ENCODE data around the gene LDLRAP1.

Gene LDLRAP1

GRCh38 chr1:25610822-25611630 lies 67.6 kb downstream of the LDLRAP1 start:
- no peak for DNase-seq

GRCh38 chr1:25611843-25612242 lies 68.4 kb downstream of the LDLRAP1 start:
- DNase-seq = no peak

GRCh38 chr1:25612421-25612820 lies 69.0 kb downstream of the LDLRAP1 start:
- no peak for DNase-seq

GRCh38 chr1:25613091-25613490 lies 69.7 kb downstream of the LDLRAP1 start:
- no peak for DNase-seq

- DNase-seq = no peak
These were observed 71.2 kb downstream of the LDLRAP1 start for GRCh38 chr1:25614501-25615171.

- no peak for DNase-seq
These were observed 71.8 kb downstream of the LDLRAP1 start for GRCh38 chr1:25615172-25615541.

GRCh38 chr1:25615563-25616094 lies 72.2 kb downstream of the LDLRAP1 start:
- no peak for DNase-seq

GRCh38 chr1:25616095-25616986 lies 72.9 kb downstream of the LDLRAP1 start, which contains the start of gene MAN1C1:
MAN1C1 (plus strand) TSS chr1:25616791; CDS start chr1:25617798, 1,007 bp downstream.
- DNase-seq = peak; percentile 91

GRCh38 chr1:25616987-25617624 lies 73.7 kb downstream of the LDLRAP1 start:
- DNase-seq = no peak

- peak; percentile 40 for DNase-seq
These were observed 74.4 kb downstream of the LDLRAP1 start for GRCh38 chr1:25617625-25618432.

- DNase-seq = no peak
These were observed 75.0 kb downstream of the LDLRAP1 start for GRCh38 chr1:25618433-25618808.

All from suppressor macrophage treated with lipopolysaccharide for 4 hours (primary cell).